GM12878 (cell line): ENCODE measurements around the gene BRWD1.

Experiments used
- BCL11A ChIP-seq: IDR thresholded peaks from 2 replicates; pipeline ENCODE4 v1.6.1; 2011; ENCODE audit warnings: low read depth, low read length
- BRCA1 ChIP-seq: IDR thresholded peaks from 2 replicates; pipeline ENCODE4 v1.6.1; 2011; ENCODE audit warnings: low read depth, low read length, improper control_type of control experiment
- CTCF ChIP-seq, 3 experiments: IDR thresholded peaks in 2 of 3; conservative IDR thresholded peaks in 1 of 3; 2 replicates each; pipeline ENCODE4 v1.5.1; 2011; ENCODE audit warnings: low read depth in 3 of 3, low read length in 3 of 3, mild to moderate bottlenecking in 3 of 3, control low read depth in 2 of 3, moderate library complexity in 2 of 3, inconsistent platforms in 1 of 3, mixed read lengths in 1 of 3; ENCODE audit not compliant: control insufficient read depth in 2 of 3, insufficient read depth in 1 of 3; ENCODE audit errors: extremely low read depth in 1 of 3
- EP300 ChIP-seq, 2 experiments: fragments of 150-350 bp in 1 of 2; IDR thresholded peaks; 2 replicates each; pipeline ENCODE4 v1.6.1; 2011 to 2012; ENCODE audit warnings: low read depth in 2 of 2, low read length in 2 of 2, borderline replicate concordance in 1 of 2, improper control_type of control experiment in 1 of 2, inconsistent platforms in 1 of 2; ENCODE audit not compliant: control insufficient read depth in 1 of 2
- EZH2 ChIP-seq: IDR thresholded peaks from 2 replicates; pipeline ENCODE4 v1.6.1; 2012; ENCODE audit warnings: low read depth, mild to moderate bottlenecking, control low read depth, inconsistent platforms, low read length, borderline replicate concordance; ENCODE audit not compliant: control insufficient read depth
- NFXL1 ChIP-seq: fragments of 450-650 bp; IDR thresholded peaks from 2 replicates; pipeline ENCODE4 v1.6.1; 2017; ENCODE audit warnings: antibody characterized with exemption, mild to moderate bottlenecking, borderline replicate concordance
- POLR2A ChIP-seq: IDR thresholded peaks from 2 replicates; pipeline ENCODE4 v1.6.1; 2011; ENCODE audit warnings: low read depth, mild to moderate bottlenecking, low read length
- SP1 ChIP-seq: IDR thresholded peaks from one replicate; pipeline ENCODE4 v1.6.1; 2011; ENCODE audit warnings: low read depth, low read length
- SRF ChIP-seq, 2 experiments: IDR thresholded peaks; 2 replicates each; pipeline ENCODE4 v1.6.1; 2011; ENCODE audit warnings: low read depth in 2 of 2, low read length in 2 of 2, mild to moderate bottlenecking in 1 of 2, moderate library complexity in 1 of 2
- SUZ12 ChIP-seq: fragments of 200-600 bp; sonication (generic); IDR thresholded peaks from one replicate; pipeline ENCODE4 v1.6.1; 2018; ENCODE audit warnings: antibody characterized with exemption, mild to moderate bottlenecking; ENCODE audit not compliant: unreplicated experiment
- TCF7 ChIP-seq: IDR thresholded peaks from 2 replicates; pipeline ENCODE4 v1.6.1; 2014; ENCODE audit warnings: antibody characterized with exemption, borderline replicate concordance
- USF2 ChIP-seq: IDR thresholded peaks from 2 replicates; pipeline ENCODE4 v1.6.1; 2011; ENCODE audit warnings: low read depth, low read length, improper control_type of control experiment, borderline replicate concordance

- TF ChIP-seq POLR2A: no peak
- TF ChIP-seq SUZ12: no peak
- no peak for TF ChIP-seq CTCF (IDR thresholded peaks at IDR 0.05 in 2 of 3, conservative IDR thresholded peaks at IDR 0.05 in 1 of 3; ENCODE audit: control insufficient read depth in 2 of 3, extremely low read depth in 1 of 3, insufficient read depth in 1 of 3, low read depth in 3 of 3, low read length in 3 of 3)
- TF ChIP-seq EZH2: no peak
- no peak for TF ChIP-seq SP1
- TF ChIP-seq TCF7: no peak
- no peak for TF ChIP-seq NFXL1
- TF ChIP-seq BCL11A: no peak
- TF ChIP-seq EP300 (IDR thresholded peaks at IDR 0.05; ENCODE audit: borderline replicate concordance in 1 of 2, control insufficient read depth in 1 of 2, low read depth in 2 of 2, low read length in 2 of 2): no peak
- TF ChIP-seq SRF (IDR thresholded peaks at IDR 0.05; ENCODE audit: low read depth in 2 of 2, low read length in 2 of 2): no peak
- no peak for TF ChIP-seq BRCA1
- TF ChIP-seq USF2: no peak
These were observed 97.1 kb downstream of the BRWD1 start for GRCh38 chr21:39216290-39216689.
